NCI-H146 (cell line): ENCODE data around the gene RASGEF1B.

Source experiments
- DNase-seq: peaks from one replicate; lab custom pipeline; 2025; lab: John Stamatoyannopoulos, UW

The RASGEF1B gene

DNA sequence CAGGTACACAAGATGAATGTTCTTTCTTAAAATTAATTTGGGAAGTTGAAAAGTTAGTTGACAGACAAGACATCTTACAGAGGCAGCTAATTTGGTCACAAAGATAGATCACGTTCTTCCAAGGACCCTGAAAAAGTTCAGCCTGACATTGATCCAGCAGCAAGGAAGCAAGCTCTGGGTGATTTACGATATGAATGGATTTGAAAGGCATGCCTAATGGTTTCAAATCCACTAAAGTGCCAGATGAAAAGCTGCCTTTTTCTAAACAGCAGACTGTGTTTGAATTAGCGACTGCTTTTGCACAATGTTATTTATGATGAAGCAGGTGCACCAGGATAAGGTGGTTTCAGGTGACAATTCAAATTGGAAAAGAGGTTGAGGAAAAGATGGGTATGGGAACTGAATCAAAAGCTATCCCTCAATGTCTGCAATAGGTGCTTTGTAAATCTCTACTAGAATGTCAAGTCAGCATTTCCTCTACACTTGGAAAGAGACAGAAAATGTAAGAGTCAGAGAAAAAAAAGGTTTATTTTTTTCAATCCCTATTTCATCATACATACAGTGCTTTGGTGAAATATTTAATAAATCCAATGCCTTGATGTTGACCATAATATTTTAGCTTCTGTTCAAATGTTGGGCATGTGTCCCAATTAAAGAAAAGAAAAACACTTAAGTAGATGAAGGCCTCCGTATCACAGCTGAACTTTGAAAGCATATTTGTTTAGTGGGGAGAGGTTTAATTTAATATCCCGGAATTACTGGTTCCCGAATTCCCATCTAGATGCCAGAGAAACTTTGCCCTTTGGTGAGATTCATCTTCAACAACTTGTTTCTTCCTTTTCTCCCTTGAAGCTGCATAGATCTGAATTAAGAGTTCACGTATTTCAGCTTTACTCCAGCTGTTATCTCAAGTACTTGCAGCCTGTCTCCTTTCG lies 6.0 kb downstream of the RASGEF1B start:
- peak; percentile 95 for DNase-seq

- no peak for DNase-seq
These were observed 10.9 kb downstream of the RASGEF1B start for GRCh38 chr4:81460834-81461233.

DNA sequence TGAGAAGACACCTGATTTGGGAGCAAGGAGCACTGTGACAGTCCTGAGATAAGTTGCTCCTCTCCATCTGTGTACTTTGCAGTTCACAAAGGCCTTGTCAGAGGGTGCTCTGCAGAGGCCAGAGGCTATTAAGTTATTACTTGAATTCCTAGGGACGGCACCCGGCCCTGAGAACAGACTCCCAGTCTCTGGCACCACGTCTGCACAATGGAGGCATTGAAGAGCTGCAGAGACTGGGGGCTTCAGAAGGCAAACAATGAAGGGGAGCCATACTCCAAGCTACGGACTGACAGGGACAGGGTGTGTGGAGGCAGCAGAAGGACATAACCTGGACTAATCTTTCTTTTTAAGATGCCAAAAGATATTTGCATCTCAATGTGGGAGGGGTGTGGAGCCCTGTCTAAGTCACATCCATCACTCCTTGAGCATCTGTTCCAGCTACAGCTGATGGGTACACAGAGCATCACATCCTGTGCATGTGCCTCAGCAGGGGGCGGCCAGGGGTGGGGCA lies 11.5 kb downstream of the RASGEF1B start:
- peak; percentile 73 for DNase-seq

- no peak for DNase-seq
These were observed 12.5 kb downstream of the RASGEF1B start for GRCh38 chr4:81459228-81459627.

GRCh38 chr4:81457921-81458520 lies 13.7 kb downstream of the RASGEF1B start:
- no peak for DNase-seq

DNA sequence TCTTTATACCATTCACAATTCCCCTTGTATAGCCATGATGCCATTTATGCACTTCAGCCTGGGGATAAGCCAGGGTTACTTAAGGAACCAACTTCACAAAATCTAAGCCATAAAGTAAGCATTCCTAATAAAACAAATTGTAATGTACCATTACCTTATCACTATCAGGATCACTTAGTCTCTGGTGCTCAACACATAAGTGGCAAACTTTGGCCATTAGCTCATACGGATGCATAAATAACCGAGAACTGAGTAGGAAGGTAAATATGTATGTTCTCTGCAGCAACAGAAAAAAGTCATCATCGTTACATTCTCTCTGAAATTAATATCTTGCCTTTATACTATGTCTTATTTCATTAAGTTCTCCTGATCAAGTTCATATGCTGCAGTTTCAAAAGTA lies 14.4 kb downstream of the RASGEF1B start:
- DNase-seq, result no peak

DNA sequence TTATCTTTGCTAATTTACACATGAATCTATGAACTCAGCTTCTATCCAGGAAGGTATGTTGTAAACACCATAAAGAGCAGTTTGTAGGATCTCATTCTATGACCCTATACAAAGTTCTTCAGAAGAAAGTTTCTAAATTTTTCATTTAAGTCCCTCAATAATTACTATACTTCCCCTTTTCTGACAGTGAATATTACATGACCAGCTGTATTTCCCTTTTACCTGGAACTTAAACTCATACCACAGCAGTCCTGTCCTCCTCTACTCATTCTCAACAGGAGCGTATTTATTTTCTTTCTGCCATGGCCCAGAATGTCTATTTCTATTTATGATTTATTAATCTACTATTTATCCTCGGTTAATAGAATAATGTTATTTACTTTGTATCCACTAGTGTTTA lies 15.8 kb downstream of the RASGEF1B start:
- no peak for DNase-seq

DNA sequence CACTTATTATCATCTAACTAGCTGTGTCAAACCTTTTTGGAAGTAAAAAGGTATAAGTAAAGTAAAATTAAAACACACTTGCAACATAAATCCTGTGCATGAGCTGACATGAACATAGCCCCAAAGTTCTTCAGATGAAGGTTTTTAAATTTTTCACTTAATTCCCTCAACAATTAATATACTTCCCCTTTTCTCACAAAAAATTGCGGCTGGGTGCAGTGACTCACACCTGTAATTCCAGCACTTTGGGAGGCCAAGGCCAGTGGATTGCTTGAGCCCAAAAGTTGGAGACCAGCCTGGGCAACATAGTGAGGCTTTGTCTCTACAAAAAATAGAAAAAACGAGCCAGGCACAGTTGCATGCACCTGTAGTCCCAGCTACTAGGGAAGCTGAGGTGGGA lies 16.8 kb downstream of the RASGEF1B start:
- DNase-seq, result no peak

DNA sequence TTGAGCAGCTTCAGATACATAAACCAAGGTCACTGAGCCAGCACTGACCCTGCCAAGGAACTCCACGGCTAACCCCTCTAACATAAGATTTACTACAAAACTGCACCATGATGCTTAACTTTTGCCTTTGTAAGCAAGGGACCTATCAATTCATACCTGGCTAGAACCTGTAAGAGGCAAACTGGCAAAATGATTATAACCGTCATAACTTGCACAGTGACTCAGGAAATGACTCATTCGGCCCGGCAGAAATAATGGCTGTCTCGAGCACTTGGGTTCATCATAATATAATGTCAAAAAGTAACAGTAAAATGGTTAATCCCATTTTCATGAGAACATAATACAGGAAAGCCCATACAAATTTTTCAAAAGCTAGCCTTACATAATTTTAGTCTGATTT lies 17.2 kb downstream of the RASGEF1B start:
- DNase-seq, result no peak

DNA sequence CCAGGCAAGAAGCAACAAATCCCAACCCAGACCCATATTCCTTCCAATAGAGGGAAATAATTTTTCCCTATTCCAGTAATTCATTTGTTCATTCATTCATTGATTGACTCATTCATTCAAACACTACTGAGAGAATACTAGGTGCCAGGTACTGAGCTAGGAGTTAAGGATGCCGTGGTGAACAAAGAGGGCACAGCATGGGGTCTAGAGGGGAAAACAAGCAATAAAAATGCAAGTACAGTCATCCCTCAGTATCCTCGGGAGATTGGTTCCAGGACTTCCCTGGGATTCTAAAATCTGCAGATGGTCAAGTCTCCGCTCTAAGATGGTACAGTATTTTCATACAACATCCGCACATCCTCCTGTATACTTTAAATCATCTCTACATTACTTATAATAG lies 18.7 kb downstream of the RASGEF1B start:
- DNase-seq, result peak; percentile 20

GRCh38 chr4:81452452-81453006 lies 19.2 kb downstream of the RASGEF1B start:
- DNase-seq, result no peak

GRCh38 chr4:81449015-81449414 lies 22.7 kb downstream of the RASGEF1B start:
- no peak for DNase-seq

DNA sequence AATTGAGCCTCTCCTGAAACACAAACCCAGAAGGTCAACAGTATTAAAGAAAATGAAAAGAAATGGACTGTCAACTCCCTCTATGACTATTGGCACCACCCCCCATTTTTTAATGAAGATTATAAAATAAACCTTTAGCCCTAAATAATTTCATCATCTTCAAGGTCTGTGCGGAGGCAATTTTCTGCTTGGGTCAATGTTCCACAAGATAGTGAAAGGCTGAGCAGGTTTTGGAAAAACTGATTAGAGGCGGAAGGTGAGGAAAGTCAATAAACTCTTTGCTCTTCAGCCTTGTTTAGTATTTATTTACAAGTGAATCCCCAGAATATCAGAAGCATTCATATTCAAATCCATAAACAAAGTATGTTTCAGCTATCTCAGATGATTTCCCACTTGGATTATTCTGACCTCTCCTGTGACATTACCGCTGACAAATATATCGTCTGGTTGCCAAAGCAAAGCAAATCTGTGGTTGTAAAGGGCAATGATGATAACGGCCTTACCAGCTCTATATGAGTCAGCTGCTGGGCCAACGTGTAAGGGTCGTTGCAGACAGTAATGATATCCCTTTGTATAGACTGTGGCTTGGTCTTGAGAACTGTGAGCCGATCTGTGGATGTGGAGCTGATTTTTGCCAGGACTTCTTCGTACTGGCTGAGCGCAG lies 24.0 kb downstream of the RASGEF1B start:
- no peak for DNase-seq

DNA sequence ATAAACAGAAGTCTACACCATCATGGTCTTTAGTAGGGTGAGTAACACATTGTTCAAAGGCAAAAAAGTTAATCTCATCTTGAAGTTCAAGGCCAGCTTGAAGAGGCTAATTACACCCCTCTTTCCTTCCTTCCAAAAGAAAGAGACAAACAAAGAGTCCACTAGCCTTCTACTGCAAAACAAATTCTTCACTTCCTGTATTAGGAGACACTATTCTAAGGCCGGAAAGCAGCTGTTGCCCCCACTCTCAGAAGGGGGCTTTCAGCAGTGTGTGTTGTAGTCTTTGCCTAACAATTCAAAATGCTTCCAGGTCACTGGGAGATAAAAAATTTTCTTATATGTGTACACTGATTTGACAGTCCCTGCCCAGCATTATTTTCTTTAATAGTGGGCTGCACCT lies 25.1 kb downstream of the RASGEF1B start:
- no peak for DNase-seq

- DNase-seq, result no peak
These were observed 26.5 kb downstream of the RASGEF1B start for GRCh38 chr4:81445196-81445595.

DNA sequence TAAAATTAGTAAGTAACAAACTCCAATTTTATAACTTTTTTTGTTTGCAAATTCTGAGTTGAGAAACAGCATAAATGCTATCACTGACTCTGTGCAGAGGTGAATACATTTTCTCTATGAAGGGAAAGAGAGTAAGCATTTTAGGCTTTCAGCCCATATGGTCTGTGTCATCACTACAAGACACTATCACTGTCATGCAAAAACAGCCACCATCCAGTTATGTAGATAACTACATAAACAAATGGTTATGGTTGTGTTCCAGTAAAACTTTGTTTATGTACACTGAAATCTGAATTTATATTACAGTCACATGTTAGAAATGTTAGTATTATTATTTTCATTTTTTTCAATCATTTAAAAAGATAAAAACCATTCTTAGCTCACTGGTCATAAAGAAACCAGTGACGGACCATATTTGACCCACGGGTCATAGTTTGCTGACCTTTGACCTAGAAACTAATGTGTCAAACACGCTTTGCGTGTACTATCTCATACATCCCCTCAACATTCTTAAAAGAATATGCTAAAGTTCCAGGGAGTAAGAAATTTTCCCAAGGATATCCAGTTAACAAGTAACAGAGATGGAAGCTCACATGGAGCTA lies 29.1 kb downstream of the RASGEF1B start:
- DNase-seq, result no peak

GRCh38 chr4:81440949-81441348 lies 30.8 kb downstream of the RASGEF1B start:
- DNase-seq, result no peak

DNA sequence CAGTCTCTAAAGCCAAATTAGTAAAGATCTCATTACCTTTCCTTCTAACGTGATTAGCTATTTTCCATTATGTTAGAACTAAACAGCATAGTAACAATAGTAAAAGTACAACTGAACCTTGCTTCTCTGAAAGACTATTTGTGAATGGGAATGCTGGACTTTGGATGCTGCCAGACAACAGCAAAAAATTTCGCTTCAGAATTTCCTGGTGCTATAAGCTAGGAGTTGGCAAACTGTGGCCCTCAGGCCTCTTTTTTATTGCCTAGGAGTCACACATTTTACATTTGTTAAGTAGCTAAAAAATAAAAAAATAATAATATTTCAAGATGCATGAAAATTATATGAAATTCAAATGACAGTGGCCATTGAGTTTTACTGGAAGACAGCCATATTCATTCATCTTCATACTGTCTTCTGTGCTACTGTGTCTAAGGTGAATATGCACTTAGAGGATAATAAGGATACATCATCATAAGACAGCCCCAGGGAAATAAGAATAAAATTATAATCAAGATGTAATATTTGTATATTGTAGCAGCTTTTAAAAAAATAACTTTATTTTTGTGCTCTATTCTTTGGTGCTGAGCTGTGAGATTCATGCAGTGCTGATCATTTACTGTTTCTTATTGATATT lies 34.6 kb downstream of the RASGEF1B start:
- DNase-seq, result no peak

DNA sequence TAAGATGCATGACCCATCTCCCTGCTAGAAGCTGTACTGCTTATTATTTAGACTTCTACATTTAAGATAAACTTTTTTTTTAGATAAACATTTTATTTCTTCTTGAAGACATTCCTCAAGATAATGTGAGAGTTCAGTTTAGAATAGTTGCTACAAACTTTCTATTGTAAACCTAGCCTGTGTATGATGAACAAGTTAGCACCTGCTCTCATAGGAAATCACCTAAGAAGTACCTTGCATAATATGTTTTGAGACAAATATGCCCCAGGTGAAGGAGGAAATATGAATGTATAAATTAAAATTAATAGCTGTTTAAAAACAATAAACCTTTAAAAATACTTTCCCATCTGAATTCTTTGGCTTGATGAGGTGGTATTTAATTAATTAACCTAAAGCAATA lies 35.6 kb downstream of the RASGEF1B start:
- DNase-seq, result no peak

GRCh38 chr4:81432825-81433224 lies 38.9 kb downstream of the RASGEF1B start:
- no peak for DNase-seq

DNA sequence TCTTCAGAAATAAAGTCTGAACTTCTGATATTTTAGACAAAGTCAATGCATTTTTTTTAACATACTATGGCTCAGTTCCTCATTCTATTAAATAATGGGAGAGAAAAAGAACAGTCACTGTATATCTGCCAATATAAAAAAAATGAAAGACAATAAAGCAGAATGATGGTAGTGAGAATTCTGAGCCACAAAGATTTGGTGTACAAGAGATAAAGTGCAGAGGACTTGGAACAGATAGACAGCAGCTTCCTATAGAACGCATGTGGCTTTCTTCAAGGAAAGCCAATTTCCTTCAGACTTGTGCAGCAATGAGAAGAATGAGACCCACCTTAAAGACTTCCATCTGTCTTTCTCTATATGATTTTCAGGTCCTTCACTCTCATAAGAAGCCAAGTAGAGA lies 39.7 kb downstream of the RASGEF1B start:
- no peak for DNase-seq

GRCh38 chr4:81429607-81430006 lies 42.1 kb downstream of the RASGEF1B start:
- DNase-seq, result no peak
